Esophagus squamous epithelium (tissue), 5 donors: ENCODE data around the gene PDE9A. TPM values are rescaled to one million over a fixed set of nuclear protein-coding genes. Genes with fewer than 3 reads are reported as not detected.
A peak's percentile ranks its signal among the peaks of the same experiment; 100 is the strongest.

Source experiments
- DNase-seq: peaks from one replicate; lab custom pipeline; 2025; lab: John Stamatoyannopoulos, UW
- H3K27ac ChIP-seq, 4 donors: fragments of 200-600 bp; sonication (generic); one replicate each; pipeline ENCODE4 v1.5.1; 2016 to 2019; ENCODE audit warnings: mild to moderate bottlenecking in 1 of 4
- H3K27me3 ChIP-seq, 4 donors: fragments of 200-600 bp; sonication (generic); 1 replicate in 3 of 4; 2 replicates in 1 of 4; pipeline versions ENCODE4 v1.5.1 to v1.6.0; 2017 to 2021; ENCODE audit warnings: antibody characterized with exemption in 1 of 4
- H3K36me3 ChIP-seq, 3 donors: fragments of 200-600 bp; sonication (generic); one replicate each; pipeline ENCODE4 v1.5.1; 2016 to 2019
- H3K4me1 ChIP-seq, 3 donors: fragments of 200-600 bp; sonication (generic); one replicate each; pipeline ENCODE4 v1.5.1; 2017 to 2019
- H3K4me3 ChIP-seq, 4 donors: fragments of 200-600 bp; sonication (generic); 1 replicate in 3 of 4; 2 replicates in 1 of 4; pipeline ENCODE4 v1.5.1; 2016 to 2019; ENCODE audit warnings: mild to moderate bottlenecking in 2 of 4, moderate library complexity in 1 of 4
- H3K9me3 ChIP-seq, 3 donors: fragments of 200-600 bp; sonication (generic); one replicate each; pipeline ENCODE4 v1.5.1; 2016 to 2019
- POLR2A ChIP-seq, 4 donors: fragments of 450-650 bp; IDR thresholded peaks; one replicate each; pipeline ENCODE4 v1.6.1; 2017; ENCODE audit warnings: antibody characterized with exemption in 4 of 4, mild to moderate bottlenecking in 4 of 4, moderate library complexity in 3 of 4
- WGBS, 2 donors: methylation state at CpG; one replicate each; pipeline ENCODE4 v1.1.5; 2018; 5-methylcytosine and 5-hydroxymethylcytosine counted together
- intact Hi-C: fragments of 100-400 bp; cut with DNase I; formaldehyde crosslinking; loops from one replicate; pipeline ENCODE4 v1.15.0; 2022
- total RNA-seq, 4 donors: library from RNA; depleted of rRNA; stranded (reverse); fragments of >200 nt; gene quantifications; one replicate each; pipeline ENCODE4 v1.1.0, GENCODE V29; 2016
- TF ChIP-seq, protein P1 (sequence below), 6 experiments: fragments of 450-650 bp in 4 of 6; fragments of 200-600 bp in 2 of 6; sonication (generic) in 2 of 6; IDR thresholded peaks; one replicate each; pipeline ENCODE4 v1.5.1; 2016 to 2019; ENCODE audit warnings: antibody characterized with exemption in 6 of 6, mild to moderate bottlenecking in 4 of 6, moderate library complexity in 4 of 6
- donor health status: DM: yes; HTN: yes; CAD: no.

Gene PDE9A
- total RNA-seq, 4 donors from 2014 or later = 0.61 to 2.9 (median 1.8) TPM

DNA sequence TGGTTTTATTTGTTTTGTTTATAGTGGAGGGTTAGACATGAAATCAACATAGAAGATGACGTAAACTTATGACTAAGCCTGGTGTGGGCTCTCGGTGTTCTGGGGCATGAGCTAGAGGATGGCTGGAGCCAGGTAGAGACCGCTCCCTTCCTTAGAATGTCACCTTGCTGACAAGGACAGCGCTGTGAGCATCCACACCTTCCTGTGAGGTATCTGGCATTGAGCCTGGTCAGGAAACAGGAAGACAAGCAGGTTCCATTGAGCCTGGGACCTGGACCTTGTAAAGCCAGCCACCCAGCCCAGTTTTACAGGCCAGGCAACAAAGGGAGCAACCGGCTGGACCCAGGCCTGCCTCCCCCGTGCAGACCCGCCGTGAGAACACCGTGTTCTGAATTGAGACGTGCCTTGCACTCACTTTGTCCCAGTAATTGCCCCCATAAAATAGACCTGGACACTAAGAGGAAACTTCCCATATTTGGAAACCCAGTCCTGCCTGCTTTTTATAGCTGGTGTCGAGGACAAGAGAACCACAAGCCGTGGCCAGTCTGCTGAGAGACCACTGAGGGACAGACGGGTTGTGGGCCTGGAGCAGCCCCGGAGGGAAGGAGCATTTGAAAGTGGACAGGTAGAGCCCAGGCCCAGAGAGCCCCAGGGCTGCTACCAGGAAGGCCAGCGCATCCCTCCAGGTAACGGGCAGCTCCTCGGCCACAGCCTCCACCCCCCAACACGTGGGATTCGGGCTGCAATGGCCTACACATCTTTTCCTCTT is 78.0 kb downstream of the PDE9A start:
- Histone ChIP-seq H3K27ac (peak overlapping the region; percentile 4 to 73 (median 18)), H3K27me3 (no peaks in the 10 kb centered on the region), H3K4me1 (peaks cover 0 to 21% (median 0%) of the 10 kb centered on the region in 3 donors), H3K9me3 (no peaks in the 10 kb centered on the region), H3K4me3 (no peak overlapping the region), H3K36me3 (peaks cover 0 to 13% (median 0%) of the 10 kb centered on the region in 3 donors)
- intact Hi-C loops = no loop called here
- no peak for DNase-seq
- 75 to 80% methylated on average over 2 to 11 of the region's 19 CpGs for WGBS, 2 donors
- TF ChIP-seq, protein P1, sequence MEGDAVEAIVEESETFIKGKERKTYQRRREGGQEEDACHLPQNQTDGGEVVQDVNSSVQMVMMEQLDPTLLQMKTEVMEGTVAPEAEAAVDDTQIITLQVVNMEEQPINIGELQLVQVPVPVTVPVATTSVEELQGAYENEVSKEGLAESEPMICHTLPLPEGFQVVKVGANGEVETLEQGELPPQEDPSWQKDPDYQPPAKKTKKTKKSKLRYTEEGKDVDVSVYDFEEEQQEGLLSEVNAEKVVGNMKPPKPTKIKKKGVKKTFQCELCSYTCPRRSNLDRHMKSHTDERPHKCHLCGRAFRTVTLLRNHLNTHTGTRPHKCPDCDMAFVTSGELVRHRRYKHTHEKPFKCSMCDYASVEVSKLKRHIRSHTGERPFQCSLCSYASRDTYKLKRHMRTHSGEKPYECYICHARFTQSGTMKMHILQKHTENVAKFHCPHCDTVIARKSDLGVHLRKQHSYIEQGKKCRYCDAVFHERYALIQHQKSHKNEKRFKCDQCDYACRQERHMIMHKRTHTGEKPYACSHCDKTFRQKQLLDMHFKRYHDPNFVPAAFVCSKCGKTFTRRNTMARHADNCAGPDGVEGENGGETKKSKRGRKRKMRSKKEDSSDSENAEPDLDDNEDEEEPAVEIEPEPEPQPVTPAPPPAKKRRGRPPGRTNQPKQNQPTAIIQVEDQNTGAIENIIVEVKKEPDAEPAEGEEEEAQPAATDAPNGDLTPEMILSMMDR (IDR thresholded peaks at IDR 0.05) = no peak
- no peak for TF ChIP-seq POLR2A (IDR thresholded peaks at IDR 0.05)

DNA sequence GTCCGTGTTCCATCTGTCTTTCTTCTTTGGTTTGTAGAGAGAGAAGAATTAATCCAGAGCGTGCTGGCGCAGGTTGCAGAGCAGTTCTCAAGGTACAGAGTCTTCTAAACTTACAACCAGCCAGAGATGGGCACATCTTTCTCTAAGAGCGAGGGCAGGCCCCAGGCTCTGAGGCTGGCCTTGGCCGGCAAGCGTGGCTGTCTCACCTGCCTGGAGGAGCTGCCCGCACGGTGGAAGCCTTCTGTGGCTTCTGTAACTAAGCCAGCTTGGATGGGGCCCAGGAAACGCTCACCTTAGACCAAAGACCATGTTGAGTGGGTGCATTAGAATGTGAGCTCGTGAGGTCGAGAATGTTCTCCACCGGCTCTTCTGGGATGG is 78.6 kb downstream of the PDE9A start:
- Histone ChIP-seq H3K4me3 (no peak overlapping the region), H3K27ac (peak overlapping the region in 3 of 4 donors; percentile 4 to 73 (median 20)), H3K36me3 (peaks cover 0 to 13% (median 0%) of the 10 kb centered on the region in 3 donors), H3K9me3 (no peaks in the 10 kb centered on the region), H3K27me3 (no peaks in the 10 kb centered on the region), H3K4me1 (peaks cover 0 to 21% (median 0%) of the 10 kb centered on the region in 3 donors)
- no peak for DNase-seq
- intact Hi-C loops = no loop called here
- WGBS, 2 donors = 90 to 93% methylated on average over 4 to 7 of the region's 12 CpGs
- TF ChIP-seq, protein P1 (IDR thresholded peaks at IDR 0.05) = no peak
- TF ChIP-seq POLR2A (IDR thresholded peaks at IDR 0.05) = no peak

DNA sequence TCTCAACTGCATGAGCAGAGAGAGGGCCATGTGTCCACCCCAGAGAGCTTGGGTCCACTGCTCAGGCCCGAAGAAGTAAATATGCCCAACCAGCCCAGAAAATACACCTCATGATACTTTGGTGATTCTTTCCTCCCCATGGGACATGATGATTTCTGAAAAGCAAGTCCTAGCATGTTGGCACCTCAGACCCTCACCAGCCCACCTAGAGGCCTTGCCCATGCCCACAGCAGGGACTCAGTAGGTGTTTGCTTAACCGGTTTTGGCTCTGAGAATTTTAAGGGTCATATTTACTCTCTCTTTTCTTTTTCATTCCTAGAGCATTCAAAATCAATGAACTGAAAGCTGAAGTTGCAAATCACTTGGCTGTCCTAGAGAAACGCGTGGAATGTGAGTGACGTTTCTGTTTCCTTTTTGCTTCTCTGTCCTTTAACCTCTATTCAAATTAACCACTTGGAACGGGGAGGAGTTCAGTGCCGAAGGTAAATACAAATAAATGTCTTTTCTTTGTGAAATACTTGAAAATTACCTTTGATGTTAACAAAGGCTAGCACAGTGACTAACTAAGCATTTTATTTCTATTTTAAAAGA is 79.7 kb downstream of the PDE9A start:
- H3K27ac ChIP-seq = peak overlapping the region in 2 of 4 donors; percentile 30 to 73
- H3K36me3 ChIP-seq = peaks cover 0 to 13% (median 0%) of the 10 kb centered on the region in 3 donors
- TF ChIP-seq, protein P1 (IDR thresholded peaks at IDR 0.05) = no peak
- no peak for TF ChIP-seq POLR2A (IDR thresholded peaks at IDR 0.05)
- no peak for DNase-seq
- peaks cover 0 to 28% (median 0%) of the 10 kb centered on the region in 3 donors for H3K4me1 ChIP-seq
- no peaks in the 10 kb centered on the region for H3K9me3 ChIP-seq
- H3K27me3 ChIP-seq = no peaks in the 10 kb centered on the region
- H3K4me3 ChIP-seq = no peak overlapping the region
- 44 to 71% methylated on average over 7 of the region's 7 CpGs for WGBS, 2 donors
- intact Hi-C loops = no loop called here

DNA sequence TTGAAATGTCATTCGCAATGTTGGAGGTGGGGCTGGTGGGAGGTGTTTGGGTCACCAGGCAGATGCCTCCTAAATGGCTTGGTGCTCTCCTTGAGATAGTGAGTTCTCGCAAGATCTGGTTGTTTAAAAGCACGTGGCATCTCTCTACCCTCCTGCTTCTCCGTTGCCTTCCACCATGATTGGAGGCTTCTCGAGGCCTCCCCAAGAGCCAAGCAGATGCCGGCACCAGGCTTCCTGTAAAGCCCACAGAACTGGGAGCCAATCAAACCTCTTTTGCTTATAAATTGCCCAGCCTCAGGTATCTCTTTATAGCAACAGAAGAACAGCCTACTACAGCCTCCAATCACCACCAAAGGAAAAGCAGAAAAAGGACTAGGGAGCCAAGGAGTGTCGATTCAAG is 80.5 kb downstream of the PDE9A start:
- Histone ChIP-seq H3K27ac (no peak overlapping the region), H3K4me1 (peaks cover 1 to 36% (median 5%) of the 10 kb centered on the region in 3 donors), H3K27me3 (no peaks in the 10 kb centered on the region), H3K4me3 (no peak overlapping the region), H3K9me3 (no peaks in the 10 kb centered on the region), H3K36me3 (peaks cover 0 to 13% (median 0%) of the 10 kb centered on the region in 3 donors)
- TF ChIP-seq, protein P1 (IDR thresholded peaks at IDR 0.05) = no peak
- TF ChIP-seq POLR2A (IDR thresholded peaks at IDR 0.05) = no peak
- intact Hi-C loops = no loop called here
- 90 to 91% methylated on average over 7 of the region's 7 CpGs for WGBS, 2 donors
- no peak for DNase-seq
